Activated T-cell treated with anti-CD3 and anti-CD28 coated beads for 4 hours (primary cell): ENCODE measurements around the gene WDFY3.

Experiments used
- DNase-seq: peaks from one replicate; pipeline ENCODE4 v3.0.0-alpha.2; 2020

Gene WDFY3

GRCh38 chr4:84661191-84661939 lies 305.1 kb downstream of the WDFY3 start:
- DNase-seq: no peak

GRCh38 chr4:84660606-84661005 lies 305.9 kb downstream of the WDFY3 start:
- DNase-seq: no peak

GRCh38 chr4:84652478-84652877 lies 314.0 kb downstream of the WDFY3 start:
- DNase-seq: no peak

- no peak for DNase-seq
Observed at GRCh38 chr4:84651499-84651898, 315.0 kb downstream of the WDFY3 start.

GRCh38 chr4:84648863-84649647 lies 317.4 kb downstream of the WDFY3 start:
- DNase-seq: no peak

- no peak for DNase-seq
Observed at GRCh38 chr4:84648178-84648577, 318.3 kb downstream of the WDFY3 start.

- DNase-seq: no peak
Observed at GRCh38 chr4:84647312-84647884, 319.1 kb downstream of the WDFY3 start.

- DNase-seq: no peak
Observed at GRCh38 chr4:84644087-84644486, 322.4 kb downstream of the WDFY3 start.

GRCh38 chr4:84639145-84639544 lies 327.3 kb downstream of the WDFY3 start:
- no peak for DNase-seq

- DNase-seq: no peak
Observed at GRCh38 chr4:84638092-84638491, 328.4 kb downstream of the WDFY3 start.

GRCh38 chr4:84634961-84635360 lies 331.5 kb downstream of the WDFY3 start:
- DNase-seq: no peak

- no peak for DNase-seq
Observed at GRCh38 chr4:84632092-84632491, 334.4 kb downstream of the WDFY3 start.

GRCh38 chr4:84631573-84631972 lies 334.9 kb downstream of the WDFY3 start:
- DNase-seq: no peak

- DNase-seq: no peak
Observed at GRCh38 chr4:84626673-84627072, 339.8 kb downstream of the WDFY3 start.

- DNase-seq: no peak
Observed at GRCh38 chr4:84623661-84624060, 342.8 kb downstream of the WDFY3 start.

- no peak for DNase-seq
Observed at GRCh38 chr4:84622959-84623358, 343.5 kb downstream of the WDFY3 start.
